HG03025 (cell line): ENCODE measurements around the gene NRSN2.

Experiments
- ATAC-seq: cut with Tn5 transposase; IDR thresholded peaks from one replicate; pipeline ENCODE4 v1.9.1; 2021; ENCODE audit warnings: mild to moderate bottlenecking, moderate library complexity; ENCODE audit not compliant: unreplicated experiment, low FRiP score

NRSN2 gene

GRCh38 chr20:346640-347316, at the start of gene NRSN2:
Gene NRSN2, plus strand, starts transcription at chr20:347111. Its CDS starts 2,533 bp downstream, at chr20:349644.
- ATAC-seq = peak; percentile 38

GRCh38 chr20:297925-298775, 48.8 kb upstream of the NRSN2 start:
- peak; percentile 28 for ATAC-seq

GRCh38 chr20:298776-299391, 48.0 kb upstream of the NRSN2 start:
- no peak for ATAC-seq

GRCh38 chr20:300345-300990, 46.4 kb upstream of the NRSN2 start:
- no peak for ATAC-seq

GRCh38 chr20:301886-302848, 44.7 kb upstream of the NRSN2 start:
- no peak for ATAC-seq

- ATAC-seq = no peak
These were observed 41.2 kb upstream of the NRSN2 start for GRCh38 chr20:305745-306144.

GRCh38 chr20:308427-309038, 38.4 kb upstream of the NRSN2 start:
- no peak for ATAC-seq

- ATAC-seq = no peak
These were observed 37.5 kb upstream of the NRSN2 start for GRCh38 chr20:309306-309840.

GRCh38 chr20:309841-310644, 36.9 kb upstream of the NRSN2 start:
- no peak for ATAC-seq

- no peak for ATAC-seq
These were observed 36.3 kb upstream of the NRSN2 start for GRCh38 chr20:310645-311044.

GRCh38 chr20:311609-312008, 35.3 kb upstream of the NRSN2 start:
- ATAC-seq = no peak

GRCh38 chr20:312067-312466, 34.8 kb upstream of the NRSN2 start:
- ATAC-seq = no peak

- ATAC-seq = no peak
These were observed 34.0 kb upstream of the NRSN2 start for GRCh38 chr20:312866-313265.

GRCh38 chr20:313402-313801, 33.5 kb upstream of the NRSN2 start:
- no peak for ATAC-seq

GRCh38 chr20:313948-314347, 33.0 kb upstream of the NRSN2 start:
- ATAC-seq = no peak

GRCh38 chr20:316316-317068, 30.4 kb upstream of the NRSN2 start:
- no peak for ATAC-seq

GRCh38 chr20:324177-325044, 22.5 kb upstream of the NRSN2 start:
- ATAC-seq = peak; percentile 41
